ES-I3 (cell line): ENCODE results near the gene PTMS.

Experiments
- H3K36me3 ChIP-seq: 2 replicates; pipeline ENCODE4 v1.6.1; 2013; ENCODE audit warnings: mild to moderate bottlenecking, low read length, control low read depth, moderate library complexity; ENCODE audit not compliant: insufficient read depth
- H3K4me1 ChIP-seq: 2 replicates; pipeline ENCODE4 v1.6.1; 2013; ENCODE audit warnings: mild to moderate bottlenecking, control low read depth, low read length; ENCODE audit not compliant: insufficient read depth
- H3K9ac ChIP-seq: 2 replicates; pipeline ENCODE4 v1.6.1; 2013; ENCODE audit warnings: low read depth, mild to moderate bottlenecking, low read length, moderate library complexity
- H3K9me3 ChIP-seq: 2 replicates; pipeline ENCODE4 v1.6.1; 2013; ENCODE audit warnings: mild to moderate bottlenecking, low read length, moderate library complexity; ENCODE audit not compliant: control insufficient read depth, insufficient read depth

The PTMS gene

GRCh38 chr12:6784296-6784695, 18.1 kb downstream of the PTMS start:
- Histone ChIP-seq H3K4me1 (peaks cover 4% of the 10 kb centered on the region), H3K9me3 (no peaks in the 10 kb centered on the region), H3K9ac (no peak overlapping the region), H3K36me3 (no peaks in the 10 kb centered on the region)

GRCh38 chr12:6784761-6785160, 18.6 kb downstream of the PTMS start:
- H3K36me3 ChIP-seq = no peaks in the 10 kb centered on the region

GRCh38 chr12:6786416-6787094, 20.4 kb downstream of the PTMS start:
- Histone ChIP-seq H3K9ac (no peak overlapping the region), H3K4me1 (peaks cover 8% of the 10 kb centered on the region)

More at GRCh38 chr12:6784761-6785160, 18.6 kb downstream of the PTMS start:
- no peak overlapping the region for H3K9ac ChIP-seq
- peaks cover 7% of the 10 kb centered on the region for H3K4me1 ChIP-seq
- no peaks in the 10 kb centered on the region for H3K9me3 ChIP-seq

GRCh38 chr12:6787309-6787708, 21.1 kb downstream of the PTMS start:
- no peak overlapping the region for H3K9ac ChIP-seq
- no peaks in the 10 kb centered on the region for H3K9me3 ChIP-seq
- no peaks in the 10 kb centered on the region for H3K36me3 ChIP-seq
- H3K4me1 ChIP-seq = peaks cover 8% of the 10 kb centered on the region

More at GRCh38 chr12:6786416-6787094, 20.4 kb downstream of the PTMS start:
- Histone ChIP-seq H3K9me3 (no peaks in the 10 kb centered on the region), H3K36me3 (no peaks in the 10 kb centered on the region)

- Histone ChIP-seq H3K36me3 (no peaks in the 10 kb centered on the region), H3K9me3 (no peaks in the 10 kb centered on the region), H3K9ac (no peak within 1 kb of the TSS), H3K4me1 (peaks cover 8% of the 10 kb centered on the region)
Measured at GRCh38 chr12:6788972-6789924, 23.1 kb downstream of the PTMS start, which contains the start of gene CD4. TSS of gene CD4 (plus strand) at chr12:6789528. CDS start at chr12:6800139, 10,611 bp downstream.

- Histone ChIP-seq H3K9me3 (no peaks in the 10 kb centered on the region), H3K9ac (no peak overlapping the region), H3K4me1 (peaks cover 8% of the 10 kb centered on the region), H3K36me3 (no peaks in the 10 kb centered on the region)
Measured at GRCh38 chr12:6790496-6791150, 24.5 kb downstream of the PTMS start.

- peaks cover 7% of the 10 kb centered on the region for H3K4me1 ChIP-seq
- H3K9ac ChIP-seq = no peak overlapping the region
- no peaks in the 10 kb centered on the region for H3K36me3 ChIP-seq
- H3K9me3 ChIP-seq = no peaks in the 10 kb centered on the region
Measured at GRCh38 chr12:6791931-6792520, 25.9 kb downstream of the PTMS start.

GRCh38 chr12:6792522-6793201, 26.5 kb downstream of the PTMS start:
- no peaks in the 10 kb centered on the region for H3K9me3 ChIP-seq
- no peaks in the 10 kb centered on the region for H3K36me3 ChIP-seq
- no peak overlapping the region for H3K9ac ChIP-seq
- peaks cover 4% of the 10 kb centered on the region; the same call in 1 of the 2 replicates for H3K4me1 ChIP-seq

- H3K36me3 ChIP-seq = no peaks in the 10 kb centered on the region
- no peak overlapping the region for H3K9ac ChIP-seq
Measured at GRCh38 chr12:6795088-6795487, 28.9 kb downstream of the PTMS start.

GRCh38 chr12:6796576-6796975, 30.4 kb downstream of the PTMS start:
- no peaks in the 10 kb centered on the region; the same call in 1 of the 2 replicates for H3K4me1 ChIP-seq
- no peak overlapping the region for H3K9ac ChIP-seq
- H3K9me3 ChIP-seq = no peaks in the 10 kb centered on the region
- no peaks in the 10 kb centered on the region for H3K36me3 ChIP-seq

More at GRCh38 chr12:6795088-6795487, 28.9 kb downstream of the PTMS start:
- Histone ChIP-seq H3K4me1 (no peaks in the 10 kb centered on the region; the same call in 1 of the 2 replicates), H3K9me3 (no peaks in the 10 kb centered on the region)

GRCh38 chr12:6799147-6799546, 33.0 kb downstream of the PTMS start:
- no peaks in the 10 kb centered on the region for H3K9me3 ChIP-seq
- H3K9ac ChIP-seq = no peak overlapping the region
- no peaks in the 10 kb centered on the region for H3K4me1 ChIP-seq
- H3K36me3 ChIP-seq = no peaks in the 10 kb centered on the region

- Histone ChIP-seq H3K9me3 (no peaks in the 10 kb centered on the region), H3K36me3 (no peaks in the 10 kb centered on the region), H3K9ac (no peak overlapping the region), H3K4me1 (peaks cover 6% of the 10 kb centered on the region; the same call in 1 of the 2 replicates)
Measured at GRCh38 chr12:6807170-6807569, 41.0 kb downstream of the PTMS start.

- Histone ChIP-seq H3K4me1 (peaks cover 6% of the 10 kb centered on the region; the same call in 1 of the 2 replicates), H3K9ac (no peak overlapping the region), H3K9me3 (no peaks in the 10 kb centered on the region), H3K36me3 (no peaks in the 10 kb centered on the region)
Measured at GRCh38 chr12:6809056-6809455, 42.9 kb downstream of the PTMS start.
